GM18505 (cell line): ENCODE measurements around the gene GRM5.

Experiments
- ATAC-seq: cut with Tn5 transposase; IDR thresholded peaks from one replicate; pipeline ENCODE4 v1.9.1; 2021; ENCODE audit not compliant: unreplicated experiment
- POLR2A ChIP-seq: IDR thresholded peaks from 4 replicates; pipeline ENCODE4 v1.6.1; 2011; ENCODE audit warnings: borderline replicate concordance; ENCODE audit not compliant: insufficient read depth, insufficient read length; ENCODE audit errors: extremely low read depth

The GRM5 gene

DNA sequence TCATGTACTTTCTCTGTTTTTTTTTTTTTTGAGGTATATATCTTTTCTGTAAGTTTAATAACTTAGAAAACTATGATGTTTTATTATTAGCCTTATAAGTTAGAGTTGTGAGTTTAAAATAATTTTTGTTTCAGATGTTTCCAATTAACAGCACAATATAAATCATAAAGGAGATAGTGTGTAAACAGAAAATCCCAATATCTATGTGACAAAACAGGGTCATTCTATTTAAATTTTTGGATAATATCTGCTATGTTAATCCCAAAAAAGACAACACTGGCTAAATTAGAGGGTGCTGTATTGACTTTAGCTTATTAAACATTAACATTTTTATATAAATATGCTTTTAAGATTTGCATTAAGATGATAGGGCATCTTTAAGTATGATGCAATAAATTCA is 410.1 kb downstream of the GRM5 start:
- ATAC-seq = no peak
- no peak for TF ChIP-seq POLR2A

DNA sequence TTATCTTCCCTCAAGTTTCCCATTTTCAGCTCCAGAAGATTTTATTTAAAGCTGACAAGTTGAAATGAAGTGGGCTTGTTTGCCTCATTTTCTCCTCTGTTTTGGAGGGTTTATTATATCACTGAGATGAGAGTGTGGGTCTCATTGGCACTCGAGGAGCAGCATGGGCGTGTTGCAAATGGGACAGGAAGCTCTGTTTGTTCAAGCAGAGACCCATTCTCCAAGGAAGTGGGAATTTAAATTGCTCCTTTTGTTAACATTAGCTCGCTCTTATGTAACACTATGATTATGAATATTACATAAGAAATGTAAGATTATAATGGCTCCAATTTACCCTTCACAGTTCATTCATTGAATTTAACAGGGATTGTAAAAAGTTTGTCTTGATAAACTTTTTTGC is 410.6 kb downstream of the GRM5 start:
- ATAC-seq = no peak
- no peak for TF ChIP-seq POLR2A

DNA sequence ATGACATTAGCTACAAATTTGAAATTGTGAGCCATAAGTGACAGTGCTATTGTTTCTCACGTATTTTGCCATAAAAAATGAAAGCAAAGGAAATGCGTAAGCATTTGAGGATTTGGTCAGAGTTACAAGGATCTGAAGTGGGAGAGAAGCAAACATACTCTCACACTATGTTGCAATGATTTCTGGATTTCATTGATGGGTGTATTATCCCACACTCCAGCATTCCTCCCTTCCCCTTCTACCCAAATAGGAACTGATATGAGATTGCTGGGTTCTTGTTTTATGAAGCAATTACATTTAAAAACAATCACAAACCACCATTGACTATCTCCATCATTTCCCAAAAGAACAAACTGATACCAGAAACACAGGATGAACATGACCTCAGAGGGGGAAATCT is 414.2 kb downstream of the GRM5 start:
- TF ChIP-seq POLR2A = no peak
- ATAC-seq = no peak

DNA sequence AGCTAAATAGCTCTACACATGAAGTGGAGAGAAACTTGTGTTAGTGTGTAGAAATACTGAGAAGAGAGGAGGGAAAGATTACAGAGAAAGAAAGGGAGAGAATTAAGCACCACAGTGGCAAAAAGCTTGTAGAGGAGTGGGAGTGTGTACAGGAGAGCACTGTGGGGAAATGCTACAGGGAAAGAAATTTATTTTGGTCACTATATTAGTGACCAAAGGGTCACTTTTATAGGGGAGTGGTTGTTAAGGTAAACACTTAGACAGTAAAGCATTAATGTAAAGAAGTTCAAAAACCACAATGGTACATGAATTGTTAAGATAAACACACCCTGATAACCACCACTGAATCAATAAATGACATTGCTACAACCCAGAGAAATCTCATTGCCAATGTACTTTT is 421.1 kb downstream of the GRM5 start:
- ATAC-seq = no peak
- TF ChIP-seq POLR2A = no peak

DNA sequence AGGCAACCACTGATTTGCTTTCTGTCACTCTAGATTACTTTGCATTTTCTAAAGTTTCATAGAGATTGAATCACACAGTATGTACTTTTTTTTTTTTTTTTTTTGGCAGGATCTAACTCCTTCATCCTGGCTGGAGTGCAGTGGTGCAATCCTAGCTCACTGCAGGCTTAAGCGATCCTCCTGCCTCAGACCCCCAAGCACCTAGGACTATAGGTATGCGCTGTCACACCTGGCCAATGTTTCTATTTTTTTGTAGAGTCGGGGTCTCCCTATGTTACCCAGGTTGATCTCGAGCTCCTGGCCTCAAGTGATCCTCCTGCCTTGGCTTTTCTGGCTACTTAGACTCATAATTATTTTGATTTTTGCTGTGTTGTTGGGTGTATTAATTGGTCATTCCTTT is 433.6 kb downstream of the GRM5 start:
- no peak for ATAC-seq
- TF ChIP-seq POLR2A = no peak

DNA sequence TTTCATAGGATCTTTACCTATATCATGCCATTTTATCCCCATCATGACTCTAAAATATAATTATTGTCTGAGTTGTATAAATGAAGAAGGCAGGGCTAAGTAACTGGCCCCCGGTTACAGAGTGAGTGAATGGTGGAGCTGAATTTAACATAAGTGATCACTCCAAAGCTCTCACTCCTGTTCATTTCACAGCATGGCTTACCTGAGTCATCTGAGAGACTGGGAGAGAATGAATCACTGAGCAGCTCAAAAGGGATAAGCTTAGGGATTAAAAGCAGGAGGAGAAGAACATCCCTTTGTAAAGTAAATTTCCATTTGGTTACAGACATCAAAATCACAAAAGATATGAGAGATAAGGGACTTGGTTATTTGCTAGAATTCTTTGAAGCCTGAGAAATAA is 434.3 kb downstream of the GRM5 start:
- no peak for ATAC-seq
- no peak for TF ChIP-seq POLR2A

DNA sequence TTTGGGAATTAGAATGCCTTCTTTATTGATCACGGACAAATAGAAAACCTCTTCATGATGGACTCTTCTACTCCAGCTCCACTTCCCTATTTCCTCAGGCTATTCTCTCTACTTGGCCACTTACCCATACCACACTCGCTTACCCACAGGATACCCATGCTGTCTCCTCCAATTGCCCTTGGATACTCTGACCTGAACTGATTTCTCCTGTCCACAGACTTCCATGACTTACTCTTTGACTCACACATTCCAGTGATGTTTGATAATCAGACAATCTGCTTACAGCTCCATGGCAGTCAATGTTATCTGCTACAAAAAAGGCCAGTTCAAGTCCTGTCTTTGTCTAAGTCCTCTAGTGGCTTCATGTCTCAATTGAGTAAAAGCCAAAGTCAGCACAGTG is 436.3 kb downstream of the GRM5 start:
- no peak for ATAC-seq
- no peak for TF ChIP-seq POLR2A

DNA sequence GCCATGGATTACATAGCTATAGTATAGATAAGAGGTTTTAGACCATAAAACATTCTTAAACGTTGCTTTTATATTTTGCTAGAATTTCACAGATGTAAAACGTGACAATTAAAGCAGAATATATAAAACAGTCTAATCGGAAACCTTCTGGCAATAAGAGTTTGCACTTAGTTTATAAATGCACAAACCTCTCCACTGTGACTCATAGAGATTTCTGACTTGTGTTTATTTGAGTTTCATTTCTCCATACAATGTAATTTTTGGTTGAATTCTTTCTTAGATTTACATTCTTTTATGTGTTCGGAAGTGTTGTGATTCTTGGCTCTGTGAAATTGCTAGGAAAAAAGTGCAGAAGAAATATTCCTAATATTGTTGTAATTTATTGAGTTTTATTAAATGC is 439.6 kb downstream of the GRM5 start:
- ATAC-seq = no peak
- TF ChIP-seq POLR2A = no peak

DNA sequence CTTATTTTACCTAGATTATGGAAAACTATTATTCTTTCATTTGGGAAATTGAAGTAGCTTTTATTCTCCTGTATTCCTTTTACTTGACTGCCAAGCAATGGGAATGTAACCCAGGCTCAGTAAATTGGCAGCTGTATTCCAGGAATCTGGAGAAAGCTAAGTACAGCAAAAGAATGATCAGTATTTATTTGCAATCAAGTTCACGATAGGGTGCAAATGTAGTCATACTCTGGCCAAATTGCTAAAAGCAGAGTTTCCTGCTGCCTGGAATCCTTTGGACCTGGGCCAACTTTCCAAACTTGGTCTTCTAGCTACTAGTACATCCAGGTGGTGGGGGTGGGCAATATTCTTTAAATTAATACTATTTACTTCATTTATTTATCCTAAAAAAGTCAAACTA is 442.3 kb downstream of the GRM5 start:
- ATAC-seq = no peak
- no peak for TF ChIP-seq POLR2A

DNA sequence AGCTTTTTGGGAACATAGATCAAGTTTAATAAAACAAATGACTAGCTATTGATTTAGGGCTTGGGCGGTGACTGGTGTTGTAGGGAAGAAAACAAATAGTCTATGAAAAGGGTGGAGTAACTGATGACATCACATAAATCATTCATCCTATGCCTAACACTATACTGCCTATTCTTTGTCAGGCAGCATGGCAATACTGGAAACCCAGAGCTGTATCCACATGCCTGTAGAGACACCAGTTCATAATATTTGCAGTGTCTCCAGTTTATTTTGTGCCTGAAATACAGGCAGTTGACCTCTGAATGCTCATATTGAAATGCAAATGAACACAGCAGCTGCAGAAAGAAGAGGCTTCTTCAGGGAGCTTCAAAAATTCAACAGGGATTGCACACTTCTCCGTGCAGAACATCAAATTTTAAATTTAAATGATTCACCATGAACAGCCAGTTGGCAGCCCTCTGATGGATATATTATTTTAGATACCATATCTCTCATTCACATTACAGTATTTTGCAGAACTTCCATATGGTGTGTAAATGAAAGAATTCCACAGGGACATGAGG is 445.1 kb downstream of the GRM5 start:
- no peak for TF ChIP-seq POLR2A
- no peak for ATAC-seq

DNA sequence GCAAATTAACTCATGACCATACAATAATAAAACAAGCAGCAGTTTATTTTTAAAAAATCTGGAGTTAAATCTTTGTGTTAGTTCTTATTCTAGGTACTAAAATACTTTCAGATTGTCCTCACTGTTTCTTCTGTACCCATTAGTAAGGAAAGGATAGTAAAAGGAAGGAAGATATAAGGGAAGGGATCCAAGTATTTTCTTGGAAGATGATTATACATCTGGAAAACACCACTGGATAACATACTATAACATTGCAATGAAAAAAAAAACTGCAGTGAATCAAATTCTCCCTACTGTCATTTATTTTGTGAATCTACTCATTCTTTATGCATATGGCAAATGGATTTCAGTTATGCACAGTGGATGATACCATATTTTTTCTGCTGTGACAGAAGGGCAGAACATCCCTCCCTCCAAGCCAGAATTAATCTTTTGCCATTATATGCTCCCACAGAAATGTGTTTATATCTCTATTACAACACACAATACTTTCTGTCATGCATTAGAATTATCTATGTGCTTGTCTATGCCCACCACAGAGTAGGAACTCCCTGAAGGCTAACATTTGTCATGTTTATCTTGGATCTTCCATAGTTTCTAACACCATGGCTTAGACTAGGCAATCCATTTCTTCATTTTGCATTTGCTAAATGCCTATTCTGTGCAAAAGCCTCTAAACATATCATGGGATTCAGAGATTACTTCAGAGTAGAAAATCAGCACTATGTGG is 446.0 kb downstream of the GRM5 start:
- TF ChIP-seq POLR2A = no peak
- no peak for ATAC-seq

DNA sequence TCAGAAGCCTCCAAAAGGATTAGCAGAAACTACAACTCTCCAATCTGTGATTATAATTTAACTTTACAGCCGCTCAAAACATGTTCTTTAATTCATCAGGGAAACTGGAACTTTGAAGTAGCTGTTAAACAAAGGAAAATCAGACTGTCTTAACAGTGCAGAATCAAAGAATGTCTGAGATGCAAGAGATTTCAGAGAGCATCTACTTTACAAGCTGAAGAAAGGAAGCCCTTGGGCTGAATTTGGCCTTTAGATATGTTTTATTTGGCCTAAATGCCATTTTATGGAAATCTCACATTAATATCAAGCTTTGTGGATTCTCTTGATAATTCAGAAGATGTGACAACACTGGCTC is 446.7 kb downstream of the GRM5 start:
- TF ChIP-seq POLR2A = no peak

DNA sequence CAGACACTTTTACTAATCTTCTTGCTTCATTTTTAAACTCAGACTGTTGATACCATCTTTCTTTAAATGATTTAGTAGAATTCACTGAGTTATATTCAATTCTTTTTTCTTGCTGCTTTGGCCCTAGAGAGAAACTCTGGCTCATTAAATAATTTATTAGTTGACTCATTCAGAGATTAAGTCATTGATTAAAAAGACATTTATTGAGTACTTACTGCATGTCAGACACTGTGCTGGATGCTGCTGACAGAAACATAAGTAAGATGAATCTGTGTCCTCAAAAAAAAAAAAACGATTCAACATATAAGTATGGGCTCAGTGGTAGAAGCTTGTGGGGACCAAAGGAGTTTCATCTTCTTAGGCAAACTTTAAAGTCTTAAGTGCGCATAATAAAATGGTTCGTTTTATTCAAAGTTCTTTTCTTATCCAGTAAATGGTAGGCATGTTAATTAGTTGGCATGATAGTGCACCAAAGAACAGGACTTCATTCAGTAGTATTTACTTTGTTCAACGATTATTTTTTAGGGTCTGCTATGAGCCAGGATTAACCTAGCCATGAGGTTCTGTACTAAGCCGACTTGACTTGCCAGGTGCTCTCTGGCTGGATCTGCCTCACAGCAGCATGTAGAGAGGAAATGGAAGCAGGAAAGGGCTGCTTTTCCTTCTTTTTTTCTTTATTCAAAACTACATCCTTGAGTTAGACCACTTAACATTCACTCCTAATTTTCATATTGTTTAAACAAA is 447.3 kb downstream of the GRM5 start:
- no peak for TF ChIP-seq POLR2A
- ATAC-seq = no peak

More for the DNA sequence above, 446.7 kb downstream of the GRM5 start:
- no peak for ATAC-seq

DNA sequence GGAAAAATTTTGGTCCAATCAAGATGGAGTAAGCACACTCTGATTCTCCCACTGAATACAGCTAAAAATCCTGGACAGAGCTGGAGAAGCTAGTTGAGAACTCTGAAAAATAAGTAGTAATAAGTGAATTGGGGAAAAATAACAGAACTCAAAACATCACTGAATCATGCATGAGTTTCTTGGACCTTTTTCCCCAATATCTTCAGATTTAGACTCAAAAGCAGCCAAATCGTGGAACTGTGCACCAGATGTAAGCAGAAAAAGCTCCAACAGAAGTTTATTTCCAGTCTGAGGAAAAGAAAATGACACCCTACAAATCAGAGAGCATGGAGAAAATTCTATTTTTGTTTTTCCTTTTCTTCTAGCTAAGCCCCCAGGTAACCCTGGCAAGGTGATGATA is 448.6 kb downstream of the GRM5 start:
- no peak for ATAC-seq
- TF ChIP-seq POLR2A = no peak
